HCT116 (cell line): Measurements from ENCODE around the gene SRSF2. TPM values are rescaled to one million over a fixed set of nuclear protein-coding genes. Genes with fewer than 3 reads are reported as not detected.

Experiments used
- ATAC-seq: fragments of 200-7000 bp; cut with Tn5 transposase; 2 replicates; pipeline ENCODE4 v1.9.1; 2020; ENCODE audit warnings: mild to moderate bottlenecking, moderate library complexity
- BruUV-seq: library from RNA; stranded (reverse); fragments of 400-500 nt; replicated peaks from 2 replicates; lab custom pipeline; 2021; lab: Mats Ljungman, UMichigan
- CTCF ChIA-PET: fragments of 300-600 bp; sonication (Branson Sonifier 250); formaldehyde crosslinking; loops from one replicate; lab custom pipeline; 2021; ENCODE audit warnings: antibody characterized with exemption; lab: Charles Lee
- POLR2A ChIA-PET: fragments of 300-600, 350-600 bp; sonication (Branson Sonifier 250); formaldehyde crosslinking; loops from one replicate; lab custom pipeline; 2021; ENCODE audit warnings: antibody characterized with exemption; lab: Charles Lee
- RAD21 ChIA-PET, 2 experiments: fragments of 300-600 bp; sonication (Branson Sonifier 250); formaldehyde crosslinking; loops; one replicate each; lab custom pipeline; 2023; ENCODE audit warnings: low total read pairs in 2 of 2; ENCODE audit not compliant: uncharacterized antibody in 2 of 2, unreplicated experiment in 2 of 2, low non-redundant PET in 1 of 2; lab: Charles Lee
- DNase-seq: peaks from one replicate; pipeline ENCODE4 v3.0.0-alpha.2; 2010; ENCODE audit warnings: low read depth, low spot score
- H2AFZ ChIP-seq: fragments of 200-600 bp; shearing (Covaris generic), sonication (generic); 2 replicates; pipeline ENCODE4 v1.6.1; 2017; ENCODE audit warnings: low read depth, mixed run types, mixed read lengths, antibody characterized with exemption, low read length; ENCODE audit not compliant: poor library complexity, severe bottlenecking
- H3K27ac ChIP-seq: 2 replicates; pipeline ENCODE4 v1.5.1; 2012; ENCODE audit warnings: low read depth, low read length
- H3K27me3 ChIP-seq: fragments of 200-600 bp; sonication (generic); 2 replicates; pipeline ENCODE4 v1.6.1; 2016; ENCODE audit warnings: mixed run types, low read length, mixed read lengths; ENCODE audit not compliant: insufficient read depth
- H3K36me3 ChIP-seq, 2 experiments: fragments of 200-500 bp in 1 of 2; fragments of 200-600 bp in 1 of 2; sonication (Bioruptor generic) in 1 of 2; sonication (generic) in 1 of 2; 2 replicates each; pipeline versions ENCODE4 v1.5.1 to v1.6.1; 2014 to 2016; ENCODE audit warnings: low read length in 2 of 2, inconsistent platforms in 1 of 2, mixed read lengths in 1 of 2, mixed run types in 1 of 2; ENCODE audit not compliant: insufficient read depth in 2 of 2, control insufficient read depth in 1 of 2
- H3K4me1 ChIP-seq, 2 experiments: fragments of 200-600 bp in 1 of 2; sonication (generic) in 1 of 2; 2 replicates each; pipeline versions ENCODE4 v1.5.1 to v1.6.1; 2012 to 2017; ENCODE audit warnings: low read length in 2 of 2, inconsistent platforms in 1 of 2, mild to moderate bottlenecking in 1 of 2, mixed read lengths in 1 of 2, mixed run types in 1 of 2, moderate library complexity in 1 of 2; ENCODE audit not compliant: insufficient read depth in 2 of 2, control insufficient read depth in 1 of 2
- H3K4me2 ChIP-seq: fragments of 200-600 bp; sonication (generic); 2 replicates; pipeline ENCODE4 v1.6.1; 2017; ENCODE audit warnings: mixed run types, low read length, mixed read lengths
- H3K4me3 ChIP-seq, 2 experiments: fragments of 200-600 bp in 1 of 2; sonication (generic) in 1 of 2; replicated peaks in 1 of 2; 2 replicates each; pipeline ENCODE4 v1.5.1; 2011 to 2016; ENCODE audit warnings: low read length in 2 of 2, control low read depth in 1 of 2, low read depth in 1 of 2, mild to moderate bottlenecking in 1 of 2, mixed read lengths in 1 of 2, mixed run types in 1 of 2
- H3K79me2 ChIP-seq: fragments of 200-600 bp; sonication (generic); 2 replicates; pipeline ENCODE4 v1.6.1; 2017; ENCODE audit warnings: mild to moderate bottlenecking, mixed run types, low read length, moderate library complexity, mixed read lengths; ENCODE audit not compliant: insufficient read depth
- H3K9ac ChIP-seq: fragments of 200-600 bp; sonication (generic); 2 replicates; pipeline ENCODE4 v1.6.1; 2016; ENCODE audit warnings: low read length, mixed read lengths
- H3K9me2 ChIP-seq: fragments of 200-600 bp; sonication (generic), shearing (Covaris generic); 2 replicates; pipeline ENCODE4 v1.6.1; 2017; ENCODE audit warnings: mixed run types, mild to moderate bottlenecking, moderate library complexity; ENCODE audit not compliant: insufficient read depth
- H3K9me3 ChIP-seq, 2 experiments: fragments of 200-500 bp in 1 of 2; fragments of 200-600 bp in 1 of 2; sonication (Bioruptor generic) in 1 of 2; sonication (generic) in 1 of 2; 2 replicates each; pipeline ENCODE4 v1.6.1; 2014 to 2017; ENCODE audit warnings: low read length in 2 of 2, mixed read lengths in 2 of 2, inconsistent platforms in 1 of 2, low read depth in 1 of 2, mild to moderate bottlenecking in 1 of 2, mixed run types in 1 of 2, moderate library complexity in 1 of 2; ENCODE audit not compliant: control insufficient read depth in 1 of 2, insufficient read depth in 1 of 2
- H4K20me1 ChIP-seq: fragments of 200-600 bp; sonication (generic), shearing (Covaris generic); 2 replicates; pipeline ENCODE4 v1.6.1; 2017; ENCODE audit warnings: mixed run types, mild to moderate bottlenecking, moderate library complexity; ENCODE audit not compliant: insufficient read depth
- CBX3 ChIP-seq: IDR thresholded peaks from 2 replicates; pipeline ENCODE4 v1.6.1; 2012; ENCODE audit warnings: low read depth
- EGR1 ChIP-seq: IDR thresholded peaks from 2 replicates; pipeline ENCODE4 v1.6.1; 2012; ENCODE audit warnings: low read depth
- ELF1 ChIP-seq: IDR thresholded peaks from 2 replicates; pipeline ENCODE4 v1.6.1; 2012; ENCODE audit warnings: low read depth, borderline replicate concordance
- EZH2 ChIP-seq: fragments of 200-600 bp; sonication (generic); IDR thresholded peaks from 2 replicates; pipeline ENCODE4 v1.6.1; 2017; ENCODE audit warnings: antibody characterized with exemption, mixed run types
- EZH2phosphoT487 ChIP-seq: fragments of 200-600 bp; IDR thresholded peaks from 2 replicates; pipeline ENCODE4 v1.6.1; 2018; ENCODE audit warnings: antibody characterized with exemption, borderline replicate concordance
- JUND ChIP-seq: IDR thresholded peaks from 2 replicates; pipeline ENCODE4 v1.6.1; 2012
- POLR2A ChIP-seq: IDR thresholded peaks from 2 replicates; pipeline ENCODE4 v1.7.0; 2011; ENCODE audit warnings: borderline replicate concordance; ENCODE audit not compliant: insufficient read depth, insufficient read length; ENCODE audit errors: extremely low read depth
- POLR2AphosphoS5 ChIP-seq: IDR thresholded peaks from 2 replicates; pipeline ENCODE4 v1.6.1; 2011; ENCODE audit warnings: mild to moderate bottlenecking, low read depth, low read length, moderate library complexity
- RAD21 ChIP-seq: IDR thresholded peaks from 2 replicates; pipeline ENCODE4 v1.6.1; 2012; ENCODE audit warnings: low read depth, mild to moderate bottlenecking
- SIN3A ChIP-seq: IDR thresholded peaks from 2 replicates; pipeline ENCODE4 v1.6.1; 2012; ENCODE audit warnings: low read depth
- SP1 ChIP-seq: IDR thresholded peaks from 2 replicates; pipeline ENCODE4 v1.6.1; 2012; ENCODE audit warnings: low read depth
- SRF ChIP-seq: IDR thresholded peaks from 2 replicates; pipeline ENCODE4 v1.6.1; 2012; ENCODE audit warnings: low read depth
- TCF7L2 ChIP-seq: IDR thresholded peaks from 2 replicates; pipeline ENCODE4 v1.7.0; 2011; ENCODE audit warnings: borderline replicate concordance, inconsistent platforms; ENCODE audit not compliant: insufficient read depth, insufficient read length; ENCODE audit errors: extremely low read depth
- ZFX ChIP-seq: fragments of 450-650 bp; IDR thresholded peaks from 2 replicates; pipeline ENCODE4 v1.6.1; 2017
- ZNF274 ChIP-seq: fragments of 200-500 bp; sonication (Bioruptor generic); IDR thresholded peaks from 2 replicates; pipeline ENCODE4 v1.6.1; 2014; ENCODE audit warnings: mild to moderate bottlenecking, low read depth, low read length, inconsistent platforms
- intact Hi-C: fragments of 100-400 bp; cut with micrococcal nuclease; formaldehyde crosslinking; loops from 2 replicates; pipeline ENCODE4 v1.10.0; 2022
- total RNA-seq: library from RNA; stranded (reverse); gene quantifications from one replicate; pipeline ENCODE4 v1.2.1, GENCODE V29; 2021; ENCODE audit not compliant: unreplicated experiment
- TF ChIP-seq, protein P1 (sequence below), 3 experiments: fragments of 200-600 bp in 1 of 3; sonication (generic) in 1 of 3; IDR thresholded peaks in 2 of 3; conservative IDR thresholded peaks in 1 of 3; 2 replicates each; pipeline ENCODE4 v1.5.1; 2012 to 2017; ENCODE audit warnings: low read depth in 2 of 3, low read length in 2 of 3, antibody characterized with exemption in 1 of 3, borderline replicate concordance in 1 of 3, control low read depth in 1 of 3, mild to moderate bottlenecking in 1 of 3, mixed read lengths in 1 of 3, mixed run types in 1 of 3, moderate library complexity in 1 of 3; ENCODE audit not compliant: insufficient read depth in 1 of 3
- TF ChIP-seq, protein P2 (sequence below): IDR thresholded peaks from 2 replicates; pipeline ENCODE4 v1.6.1; 2012
- TF ChIP-seq, protein P3 (sequence below): IDR thresholded peaks from 2 replicates; pipeline ENCODE4 v1.6.1; 2012; ENCODE audit warnings: low read depth
- TF ChIP-seq, protein P4 (sequence below): IDR thresholded peaks from 2 replicates; pipeline ENCODE4 v1.6.1; 2011; ENCODE audit warnings: mild to moderate bottlenecking, low read length, moderate library complexity; ENCODE audit not compliant: insufficient replicate concordance; ENCODE audit errors: extremely low read depth
- TF ChIP-seq, protein P5 (sequence below): IDR thresholded peaks from 2 replicates; pipeline ENCODE4 v1.6.1; 2012

SRSF2 gene
- total RNA-seq, 1 experiment from 2014 or later: 422 TPM

DNA sequence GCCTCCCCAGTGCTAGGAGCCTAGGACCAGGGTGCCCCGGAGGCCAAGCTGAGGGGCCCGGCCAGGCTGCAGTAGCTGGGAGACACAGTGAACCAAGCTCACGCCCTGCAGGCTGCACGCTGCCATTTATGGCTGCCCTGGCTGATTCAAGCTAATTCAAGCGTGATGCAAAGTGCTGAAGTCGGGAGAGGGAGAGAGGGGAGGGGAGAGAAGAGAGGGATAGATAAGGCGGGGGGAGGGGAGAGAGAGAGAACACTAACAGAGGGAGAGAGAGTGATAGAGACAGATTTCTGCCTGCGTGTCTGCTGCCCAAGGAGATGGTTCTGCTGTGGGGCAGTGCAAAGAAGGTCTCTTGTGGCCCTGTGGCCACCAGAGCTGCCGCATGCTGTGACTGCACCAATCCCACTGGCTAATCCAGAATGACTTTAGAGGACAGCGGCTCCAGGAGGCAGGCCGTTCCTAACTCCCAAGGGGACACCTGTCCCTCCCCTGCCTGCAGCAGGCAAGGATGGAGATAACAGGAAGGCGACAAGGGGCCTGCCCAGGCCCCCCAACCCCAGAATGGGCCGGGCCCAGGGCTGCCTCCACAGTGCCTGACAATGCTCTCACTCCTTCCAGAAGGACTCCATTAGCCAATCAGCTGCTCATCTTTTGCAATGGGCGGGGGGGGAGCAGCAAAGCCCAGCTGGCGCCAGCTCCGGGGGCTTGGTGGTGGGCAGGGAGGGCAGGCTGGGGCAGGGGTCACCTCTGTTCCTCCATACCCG, 39.2 kb downstream of the SRSF2 start:
- Histone ChIP-seq H3K9me2 (no peaks in the 10 kb centered on the region), H3K9ac (no peak overlapping the region), H3K27me3 (no peaks in the 10 kb centered on the region), H2AFZ (no peak overlapping the region), H3K27ac (no peak overlapping the region), H4K20me1 (no peaks in the 10 kb centered on the region), H3K4me2 (no peak overlapping the region), H3K36me3 (no peaks in the 10 kb centered on the region), H3K79me2 (peaks cover 3% of the 10 kb centered on the region; the same call in 1 of the 2 replicates), H3K9me3 (no peaks in the 10 kb centered on the region), H3K4me1 (peaks cover 0 to 12% of the 10 kb centered on the region in 2 experiments; a peak in 2 of 4 replicates), H3K4me3 (no peak overlapping the region)
- DNase-seq (no peak), ATAC-seq (no peak)
- no peak for TF ChIP-seq EGR1
- TF ChIP-seq, protein P1, sequence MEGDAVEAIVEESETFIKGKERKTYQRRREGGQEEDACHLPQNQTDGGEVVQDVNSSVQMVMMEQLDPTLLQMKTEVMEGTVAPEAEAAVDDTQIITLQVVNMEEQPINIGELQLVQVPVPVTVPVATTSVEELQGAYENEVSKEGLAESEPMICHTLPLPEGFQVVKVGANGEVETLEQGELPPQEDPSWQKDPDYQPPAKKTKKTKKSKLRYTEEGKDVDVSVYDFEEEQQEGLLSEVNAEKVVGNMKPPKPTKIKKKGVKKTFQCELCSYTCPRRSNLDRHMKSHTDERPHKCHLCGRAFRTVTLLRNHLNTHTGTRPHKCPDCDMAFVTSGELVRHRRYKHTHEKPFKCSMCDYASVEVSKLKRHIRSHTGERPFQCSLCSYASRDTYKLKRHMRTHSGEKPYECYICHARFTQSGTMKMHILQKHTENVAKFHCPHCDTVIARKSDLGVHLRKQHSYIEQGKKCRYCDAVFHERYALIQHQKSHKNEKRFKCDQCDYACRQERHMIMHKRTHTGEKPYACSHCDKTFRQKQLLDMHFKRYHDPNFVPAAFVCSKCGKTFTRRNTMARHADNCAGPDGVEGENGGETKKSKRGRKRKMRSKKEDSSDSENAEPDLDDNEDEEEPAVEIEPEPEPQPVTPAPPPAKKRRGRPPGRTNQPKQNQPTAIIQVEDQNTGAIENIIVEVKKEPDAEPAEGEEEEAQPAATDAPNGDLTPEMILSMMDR (IDR thresholded peaks at IDR 0.05 in 2 of 3, conservative IDR thresholded peaks at IDR 0.05 in 1 of 3; ENCODE audit: borderline replicate concordance in 1 of 3, insufficient read depth in 1 of 3, low read depth in 2 of 3, low read length in 2 of 3): no peak
- no peak for TF ChIP-seq POLR2A
- TF ChIP-seq, protein P2, sequence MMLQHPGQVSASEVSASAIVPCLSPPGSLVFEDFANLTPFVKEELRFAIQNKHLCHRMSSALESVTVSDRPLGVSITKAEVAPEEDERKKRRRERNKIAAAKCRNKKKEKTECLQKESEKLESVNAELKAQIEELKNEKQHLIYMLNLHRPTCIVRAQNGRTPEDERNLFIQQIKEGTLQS: no peak
- TF ChIP-seq ZNF274: no peak
- TF ChIP-seq SRF: no peak
- TF ChIP-seq ZFX: no peak
- TF ChIP-seq EZH2: no peak
- no peak for TF ChIP-seq POLR2AphosphoS5
- no peak for TF ChIP-seq EZH2phosphoT487
- no peak for TF ChIP-seq RAD21
- TF ChIP-seq JUND: no peak
- no peak for TF ChIP-seq SP1
- TF ChIP-seq, protein P3, sequence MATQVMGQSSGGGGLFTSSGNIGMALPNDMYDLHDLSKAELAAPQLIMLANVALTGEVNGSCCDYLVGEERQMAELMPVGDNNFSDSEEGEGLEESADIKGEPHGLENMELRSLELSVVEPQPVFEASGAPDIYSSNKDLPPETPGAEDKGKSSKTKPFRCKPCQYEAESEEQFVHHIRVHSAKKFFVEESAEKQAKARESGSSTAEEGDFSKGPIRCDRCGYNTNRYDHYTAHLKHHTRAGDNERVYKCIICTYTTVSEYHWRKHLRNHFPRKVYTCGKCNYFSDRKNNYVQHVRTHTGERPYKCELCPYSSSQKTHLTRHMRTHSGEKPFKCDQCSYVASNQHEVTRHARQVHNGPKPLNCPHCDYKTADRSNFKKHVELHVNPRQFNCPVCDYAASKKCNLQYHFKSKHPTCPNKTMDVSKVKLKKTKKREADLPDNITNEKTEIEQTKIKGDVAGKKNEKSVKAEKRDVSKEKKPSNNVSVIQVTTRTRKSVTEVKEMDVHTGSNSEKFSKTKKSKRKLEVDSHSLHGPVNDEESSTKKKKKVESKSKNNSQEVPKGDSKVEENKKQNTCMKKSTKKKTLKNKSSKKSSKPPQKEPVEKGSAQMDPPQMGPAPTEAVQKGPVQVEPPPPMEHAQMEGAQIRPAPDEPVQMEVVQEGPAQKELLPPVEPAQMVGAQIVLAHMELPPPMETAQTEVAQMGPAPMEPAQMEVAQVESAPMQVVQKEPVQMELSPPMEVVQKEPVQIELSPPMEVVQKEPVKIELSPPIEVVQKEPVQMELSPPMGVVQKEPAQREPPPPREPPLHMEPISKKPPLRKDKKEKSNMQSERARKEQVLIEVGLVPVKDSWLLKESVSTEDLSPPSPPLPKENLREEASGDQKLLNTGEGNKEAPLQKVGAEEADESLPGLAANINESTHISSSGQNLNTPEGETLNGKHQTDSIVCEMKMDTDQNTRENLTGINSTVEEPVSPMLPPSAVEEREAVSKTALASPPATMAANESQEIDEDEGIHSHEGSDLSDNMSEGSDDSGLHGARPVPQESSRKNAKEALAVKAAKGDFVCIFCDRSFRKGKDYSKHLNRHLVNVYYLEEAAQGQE: no peak
- TF ChIP-seq, protein P4, sequence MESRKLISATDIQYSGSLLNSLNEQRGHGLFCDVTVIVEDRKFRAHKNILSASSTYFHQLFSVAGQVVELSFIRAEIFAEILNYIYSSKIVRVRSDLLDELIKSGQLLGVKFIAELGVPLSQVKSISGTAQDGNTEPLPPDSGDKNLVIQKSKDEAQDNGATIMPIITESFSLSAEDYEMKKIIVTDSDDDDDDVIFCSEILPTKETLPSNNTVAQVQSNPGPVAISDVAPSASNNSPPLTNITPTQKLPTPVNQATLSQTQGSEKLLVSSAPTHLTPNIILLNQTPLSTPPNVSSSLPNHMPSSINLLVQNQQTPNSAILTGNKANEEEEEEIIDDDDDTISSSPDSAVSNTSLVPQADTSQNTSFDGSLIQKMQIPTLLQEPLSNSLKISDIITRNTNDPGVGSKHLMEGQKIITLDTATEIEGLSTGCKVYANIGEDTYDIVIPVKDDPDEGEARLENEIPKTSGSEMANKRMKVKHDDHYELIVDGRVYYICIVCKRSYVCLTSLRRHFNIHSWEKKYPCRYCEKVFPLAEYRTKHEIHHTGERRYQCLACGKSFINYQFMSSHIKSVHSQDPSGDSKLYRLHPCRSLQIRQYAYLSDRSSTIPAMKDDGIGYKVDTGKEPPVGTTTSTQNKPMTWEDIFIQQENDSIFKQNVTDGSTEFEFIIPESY: no peak
- no peak for TF ChIP-seq TCF7L2
- TF ChIP-seq SIN3A: no peak
- no peak for TF ChIP-seq ELF1
- no peak for TF ChIP-seq CBX3
- TF ChIP-seq, protein P5, sequence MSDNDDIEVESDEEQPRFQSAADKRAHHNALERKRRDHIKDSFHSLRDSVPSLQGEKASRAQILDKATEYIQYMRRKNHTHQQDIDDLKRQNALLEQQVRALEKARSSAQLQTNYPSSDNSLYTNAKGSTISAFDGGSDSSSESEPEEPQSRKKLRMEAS: no peak
- CTCF ChIA-PET: no interaction called here
- intact Hi-C loops: no loop called here
- POLR2A ChIA-PET: interaction anchor here (1.6 kb wide), 1 partner anchor 26 kb away, joined by 5 read pairs; no protein-coding TSS in a partner anchor
- RAD21 ChIA-PET: no interaction called here
- no TSS peak for BruUV-seq
